ENCODE results near the gene ETFBKMT. TPM values are rescaled to one million over a fixed set of nuclear protein-coding genes. Genes with fewer than 3 reads are reported as not detected.

ETFBKMT gene
- total RNA-seq, 1 experiment from 2014 or later, result 2.6 TPM

DNA sequence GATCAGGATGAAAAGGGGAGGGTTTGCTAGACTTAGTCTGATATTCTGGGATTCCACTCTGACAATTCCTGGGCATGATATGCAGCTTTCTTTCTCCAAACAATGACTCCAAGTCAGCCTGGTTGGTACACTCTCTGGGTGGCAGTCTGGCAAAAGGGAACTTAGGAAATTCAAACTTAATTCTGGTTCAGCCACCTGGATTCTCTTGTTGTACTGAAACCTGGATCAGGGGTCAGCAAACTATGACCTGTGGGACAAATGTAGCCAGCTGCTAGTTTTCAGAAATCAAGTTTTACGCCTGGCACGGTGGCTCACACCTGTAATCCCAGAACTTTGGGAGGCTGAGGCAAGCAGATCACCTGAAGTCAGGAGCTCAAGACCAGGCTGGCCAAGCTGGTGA is 63.1 kb downstream of the ETFBKMT start:
- Histone ChIP-seq H3K27me3 (replicated peaks; ENCODE audit: insufficient read depth, low read depth, low read length, poor library complexity) (no peaks in the 10 kb centered on the region), H3K4me1 (ENCODE audit: insufficient read depth, low read length, poor library complexity, severe bottlenecking) (no peaks in the 10 kb centered on the region), H3K9me3 (ENCODE audit: low read depth, low read length, poor library complexity, severe bottlenecking) (peaks cover 5% of the 10 kb centered on the region), H3K27ac (ENCODE audit: low read depth, low read length, poor library complexity, severe bottlenecking) (no peak overlapping the region), H3K4me3 (ENCODE audit: low read depth, low read length, poor library complexity, severe bottlenecking) (no peak overlapping the region), H3K36me3 (ENCODE audit: insufficient read depth, low read length, poor library complexity, severe bottlenecking) (peaks cover 19% of the 10 kb centered on the region)
- ChIA-PET POLR2A (ENCODE audit: low non-redundant PET) (no interaction called here), CTCF (no interaction called here)
- intact Hi-C loops (cut with micrococcal nuclease; ENCODE audit: unreplicated experiment), result no loop called here
- BruUV-seq (replicated peaks), result no TSS peak
- TF ChIP-seq EZH2 (IDR thresholded peaks at IDR 0.05; ENCODE audit: borderline replicate concordance, low read depth, low read length, poor library complexity, severe bottlenecking), result no peak
- no peak for TF ChIP-seq CTCF (conservative IDR thresholded peaks at IDR 0.05; ENCODE audit: low read depth, low read length)
- no peak for DNase-seq (ENCODE audit: low spot score)

Other genes starting within 250 kb of the ETFBKMT start
- gene DENND5B, start 68.6 kb upstream of the ETFBKMT start, total RNA-seq (2021), result 7.2 and 7.6 TPM in 2 replicates
- 15.8 and 17.9 TPM in 2 replicates for gene AMN1, start 69.3 kb downstream of the ETFBKMT start, total RNA-seq (2021)